GM10266 (cell line): Measurements from ENCODE around the gene SOX6.

Experiments used
- DNase-seq: peaks from one replicate; pipeline ENCODE4 v3.0.0; 2012; ENCODE audit errors: extremely low spot score
- CTCF ChIP-seq: IDR thresholded peaks from 2 replicates; pipeline ENCODE4 v1.5.1; 2012; ENCODE audit warnings: mild to moderate bottlenecking, low read depth; ENCODE audit not compliant: control insufficient read depth, insufficient read depth; ENCODE audit errors: missing control alignments

SOX6 gene

GRCh38 chr11:16027621-16028020, 328.7 kb downstream of the SOX6 start:
- DNase-seq = no peak
- no peak for TF ChIP-seq CTCF

DNA sequence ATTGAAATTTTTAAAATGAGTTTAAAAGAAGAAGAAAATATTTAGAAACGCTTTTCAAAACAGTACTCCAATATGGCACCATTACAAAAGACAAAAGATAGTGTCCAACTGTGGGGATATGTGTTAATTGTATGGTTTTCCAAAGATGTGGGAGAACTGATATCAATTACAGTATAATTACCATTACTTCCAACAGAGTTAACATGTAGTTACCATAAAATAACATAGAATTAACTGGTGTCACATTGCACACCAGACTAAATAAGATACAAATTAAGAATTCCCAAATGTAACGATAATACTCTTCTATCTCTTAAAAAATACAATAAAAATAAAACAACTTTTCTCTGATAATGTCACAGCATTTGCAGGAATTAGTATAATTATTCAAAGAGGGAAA, 329.5 kb downstream of the SOX6 start:
- DNase-seq = no peak
- TF ChIP-seq CTCF = no peak

- no peak for TF ChIP-seq CTCF
- DNase-seq = no peak
Observed at GRCh38 chr11:16018931-16019330, 337.4 kb downstream of the SOX6 start.

- no peak for TF ChIP-seq CTCF
- DNase-seq = no peak
Observed at GRCh38 chr11:16016468-16016829, 339.9 kb downstream of the SOX6 start.

GRCh38 chr11:16015741-16016467, 340.4 kb downstream of the SOX6 start:
- no peak for TF ChIP-seq CTCF
- no peak for DNase-seq

DNA sequence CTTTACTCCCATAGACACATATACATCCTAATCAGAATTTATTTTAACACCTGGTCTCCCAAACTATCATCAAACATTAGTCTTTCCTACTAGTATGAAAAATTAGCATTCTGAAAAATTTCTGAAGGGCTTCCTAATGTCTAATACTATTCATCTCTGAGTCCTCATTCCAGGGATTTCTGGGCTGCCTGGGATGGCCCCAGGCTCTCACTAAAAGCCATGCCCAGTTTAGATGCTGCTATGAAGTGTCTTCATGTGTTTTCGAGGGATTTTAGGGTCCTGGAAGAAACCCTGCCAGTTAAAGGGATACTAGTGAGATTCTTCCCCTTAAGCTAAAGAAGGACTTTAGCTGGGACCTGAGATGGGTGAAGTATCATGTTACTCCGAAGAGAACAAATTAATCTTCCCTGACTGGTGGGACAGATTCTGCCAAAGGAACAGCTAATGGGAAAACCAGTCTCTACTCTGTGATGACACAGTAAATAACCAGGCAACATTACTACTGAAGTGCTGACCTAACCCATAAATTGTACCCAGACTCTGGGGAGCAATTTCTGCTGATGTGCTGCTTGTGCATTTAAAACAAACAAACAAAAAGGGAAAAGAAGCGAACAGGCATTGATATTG, 342.6 kb downstream of the SOX6 start:
- TF ChIP-seq CTCF = no peak
- no peak for DNase-seq

- no peak for TF ChIP-seq CTCF
- DNase-seq = no peak
Observed at GRCh38 chr11:16013242-16013641, 343.1 kb downstream of the SOX6 start.
